ENCODE data around the gene SCP2. TPM values are rescaled to one million over a fixed set of nuclear protein-coding genes. Genes with fewer than 3 reads are reported as not detected.

The SCP2 gene
- total RNA-seq, 1 donor from 2014 or later, result 26.3 TPM

- intact Hi-C loops (cut with DNase I), result no loop called here
- Histone ChIP-seq H3K9me3 (no peaks in the 10 kb centered on the region), H3K4me1 (peaks cover 5 to 11% of the 10 kb centered on the region in 2 donors), H3K27me3 (no peaks in the 10 kb centered on the region), H3K27ac (peak overlapping the region in 1 of 2 donors; percentile 55), H3K4me3 (peak overlapping the region in 1 of 2 donors; percentile 93), H3K36me3 (no peaks in the 10 kb centered on the region)
- DNase-seq (ENCODE audit: low spot score in 2 of 2), result no peak
- no peak for TF ChIP-seq CTCF (IDR thresholded peaks at IDR 0.05)
Measured at GRCh38 chr1:53063744-53064515, 136.9 kb downstream of the SCP2 start.

- Histone ChIP-seq H3K27me3 (no peaks in the 10 kb centered on the region), H3K27ac (no peak overlapping the region), H3K4me3 (no peak overlapping the region), H3K36me3 (no peaks in the 10 kb centered on the region), H3K9me3 (no peaks in the 10 kb centered on the region), H3K4me1 (peaks cover 5 to 11% of the 10 kb centered on the region in 2 donors)
- intact Hi-C loops (cut with DNase I), result no loop called here
- TF ChIP-seq CTCF (IDR thresholded peaks at IDR 0.05), result no peak
- DNase-seq (ENCODE audit: low spot score in 2 of 2), result no peak
Measured at GRCh38 chr1:53065391-53065790, 138.3 kb downstream of the SCP2 start.

- no peak for TF ChIP-seq CTCF (IDR thresholded peaks at IDR 0.05)
- no peak for DNase-seq (ENCODE audit: low spot score in 2 of 2)
- no peaks in the 10 kb centered on the region for H3K27me3 ChIP-seq
- H3K27ac ChIP-seq, result no peak overlapping the region
- peaks cover 5 to 9% of the 10 kb centered on the region in 2 donors for H3K4me1 ChIP-seq
- intact Hi-C loops (cut with DNase I), result no loop called here
- H3K36me3 ChIP-seq, result no peaks in the 10 kb centered on the region
- H3K9me3 ChIP-seq, result no peaks in the 10 kb centered on the region
- no peak overlapping the region for H3K4me3 ChIP-seq
Measured at GRCh38 chr1:53066488-53066887, 139.4 kb downstream of the SCP2 start.

- peak in 1 of 2 donors; percentile 60 for DNase-seq (ENCODE audit: low spot score in 2 of 2)
- Histone ChIP-seq H3K27ac (no peak overlapping the region), H3K4me3 (no peak overlapping the region), H3K9me3 (no peaks in the 10 kb centered on the region), H3K4me1 (peaks cover 5 to 9% of the 10 kb centered on the region in 2 donors), H3K27me3 (no peaks in the 10 kb centered on the region), H3K36me3 (no peaks in the 10 kb centered on the region)
- intact Hi-C loops (cut with DNase I), result no loop called here
- TF ChIP-seq CTCF (IDR thresholded peaks at IDR 0.05), result no peak
Measured at GRCh38 chr1:53066891-53067738, 140.0 kb downstream of the SCP2 start.

- H3K27me3 ChIP-seq, result no peaks in the 10 kb centered on the region
- no peak for TF ChIP-seq CTCF (IDR thresholded peaks at IDR 0.05)
- H3K4me1 ChIP-seq, result peaks cover 3% of the 10 kb centered on the region in 2 donors
- no peaks in the 10 kb centered on the region for H3K36me3 ChIP-seq
- no peak for DNase-seq (ENCODE audit: low spot score in 2 of 2)
- intact Hi-C loops (cut with DNase I), result no loop called here
- H3K4me3 ChIP-seq, result no peak overlapping the region
- no peaks in the 10 kb centered on the region for H3K9me3 ChIP-seq
- no peak overlapping the region for H3K27ac ChIP-seq
Measured at GRCh38 chr1:53067886-53068285, 140.8 kb downstream of the SCP2 start.
